HG03175 (cell line): ENCODE measurements around the gene CD244.
"Not testable (repeated sequence)": the region's sequence is repeated elsewhere in the genome, so short reads cannot be mapped to it uniquely, and the experiment has no call there.

Source experiments
- ATAC-seq: cut with Tn5 transposase; IDR thresholded peaks from one replicate; pipeline ENCODE4 v1.9.1; 2021; ENCODE audit warnings: mild to moderate bottlenecking, moderate library complexity; ENCODE audit not compliant: unreplicated experiment

The CD244 gene

GRCh38 chr1:160789051-160789701 lies 73.5 kb downstream of the CD244 start:
- peak; percentile 17 for ATAC-seq

GRCh38 chr1:160782988-160783765 lies 79.5 kb downstream of the CD244 start:
- ATAC-seq, result not testable (repeated sequence)

GRCh38 chr1:160781914-160782689 lies 80.6 kb downstream of the CD244 start:
- ATAC-seq, result peak; percentile 87

- no peak for ATAC-seq
Measured at GRCh38 chr1:160781186-160781766, 81.4 kb downstream of the CD244 start.

- ATAC-seq, result no peak
Measured at GRCh38 chr1:160780398-160780755, 82.3 kb downstream of the CD244 start.
